ENCODE measurements around the gene COPS7B.

The COPS7B gene

DNA sequence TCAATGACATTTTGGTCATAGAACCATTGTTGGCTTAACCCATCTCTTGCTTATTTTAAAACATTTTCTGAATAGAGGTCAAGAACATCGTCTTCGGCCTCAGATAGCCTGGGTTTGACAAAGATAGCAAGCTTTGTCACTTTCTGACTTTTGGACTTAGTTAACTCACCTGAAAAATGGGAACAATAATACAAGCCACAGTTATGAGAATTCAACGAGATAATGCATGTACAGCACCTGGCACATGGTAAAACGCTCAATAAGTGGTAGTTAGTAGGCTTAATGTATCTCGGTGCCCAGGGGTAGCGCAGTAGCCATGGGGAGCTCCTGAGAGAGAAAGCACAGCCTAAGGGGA lies 446 bp upstream of the COPS7B start:
- no peak for DNase-seq (ENCODE audit: low read depth in 2 of 2)

DNA sequence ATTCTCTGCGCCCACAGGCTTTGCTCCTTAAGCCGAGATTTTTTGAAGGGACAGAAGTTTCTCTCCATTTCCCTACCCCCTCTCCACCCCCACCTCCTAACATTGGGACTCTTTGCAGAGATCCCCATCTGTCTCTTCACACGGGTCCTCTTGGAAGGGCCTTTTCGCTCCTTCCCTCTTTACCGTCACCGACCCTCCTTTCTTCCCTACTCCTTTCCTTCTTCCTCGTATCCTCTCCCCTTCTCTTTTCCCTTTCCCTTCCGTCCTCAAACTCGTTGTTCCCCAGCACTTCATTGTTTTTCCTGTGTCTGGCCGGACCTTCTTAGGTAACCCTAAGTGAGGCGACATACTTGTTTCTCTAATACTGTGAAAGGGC lies 660 bp downstream of the COPS7B start:
- no peak for DNase-seq (ENCODE audit: low read depth in 2 of 2)

DNA sequence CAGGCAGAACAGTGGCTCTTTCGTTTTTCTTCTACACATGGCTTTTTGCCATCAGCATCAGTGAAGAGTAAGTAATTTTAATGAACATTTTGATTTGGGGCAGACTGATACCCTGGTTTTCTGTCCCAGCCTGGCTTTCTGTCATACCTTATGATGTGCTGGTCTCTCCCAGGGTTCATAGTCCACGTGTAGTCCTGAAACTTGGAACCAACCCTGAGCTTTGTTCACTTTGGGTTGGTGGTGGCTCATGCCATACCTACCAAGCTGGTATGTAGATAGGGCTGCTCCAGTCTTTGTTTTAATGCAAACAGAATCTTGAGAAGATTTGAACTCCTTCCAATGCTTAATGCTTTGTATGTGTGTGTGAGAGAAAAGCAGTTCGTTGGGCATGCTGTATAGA lies 4.9 kb downstream of the COPS7B start:
- no peak for DNase-seq (ENCODE audit: low read depth in 2 of 2)

DNA sequence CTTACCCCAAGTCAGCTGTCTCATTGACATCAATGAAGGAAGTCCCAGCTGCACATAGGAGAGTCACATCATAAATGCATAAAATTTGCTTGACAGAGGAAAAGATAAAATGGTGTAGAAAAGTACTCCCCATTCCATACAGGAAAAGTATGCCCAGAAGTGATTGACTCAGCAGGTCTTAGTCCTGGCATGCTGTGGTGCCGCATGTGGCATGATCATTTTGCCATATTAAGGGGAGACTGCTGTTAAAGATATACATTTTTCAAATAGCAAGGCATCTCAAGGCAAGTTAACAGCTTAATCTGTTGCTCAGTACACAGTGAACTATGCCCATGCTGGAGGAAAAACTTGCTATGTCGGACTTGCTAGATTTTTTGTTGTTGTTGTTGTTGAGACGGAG lies 8.1 kb downstream of the COPS7B start:
- no peak for DNase-seq (ENCODE audit: low read depth in 2 of 2)

DNA sequence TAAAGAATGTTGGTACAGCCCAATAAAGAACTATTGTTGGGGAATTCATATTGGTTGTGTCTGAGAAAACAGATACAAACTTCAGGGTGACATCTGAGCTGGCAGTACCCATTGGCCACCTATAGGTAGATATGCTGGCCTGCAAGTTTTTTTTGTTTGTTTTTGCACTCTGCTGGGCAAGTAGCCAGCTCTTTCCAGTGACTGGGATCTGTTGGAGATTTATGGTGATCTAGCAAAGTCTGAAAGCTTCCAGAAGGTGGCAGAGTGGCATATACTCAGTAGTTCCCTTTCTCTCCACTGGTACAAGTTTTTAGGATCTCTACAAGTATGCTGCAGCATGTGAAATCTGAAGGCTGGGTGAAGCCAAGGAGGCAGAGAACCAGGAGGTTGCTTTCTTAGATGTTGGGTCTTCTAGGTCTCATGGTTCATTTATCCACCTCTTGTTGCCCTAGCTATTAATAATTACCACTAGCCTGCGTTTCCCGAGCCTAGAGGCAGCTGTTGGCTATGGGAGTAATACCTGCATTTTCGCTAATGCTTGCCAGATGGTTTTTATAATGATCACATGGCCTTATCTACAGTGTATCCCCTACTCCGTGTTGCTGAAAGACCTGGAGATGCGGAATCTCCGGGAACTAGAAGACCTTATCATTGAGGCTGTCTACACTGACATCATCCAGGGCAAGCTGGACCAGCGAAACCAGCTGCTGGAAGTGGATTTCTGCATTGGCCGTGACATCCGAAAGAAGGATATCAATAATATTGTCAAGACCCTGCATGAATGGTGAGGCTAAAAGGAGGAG lies 9.5 kb downstream of the COPS7B start:
- DNase-seq (ENCODE audit: low read depth in 2 of 2) = no peak

DNA sequence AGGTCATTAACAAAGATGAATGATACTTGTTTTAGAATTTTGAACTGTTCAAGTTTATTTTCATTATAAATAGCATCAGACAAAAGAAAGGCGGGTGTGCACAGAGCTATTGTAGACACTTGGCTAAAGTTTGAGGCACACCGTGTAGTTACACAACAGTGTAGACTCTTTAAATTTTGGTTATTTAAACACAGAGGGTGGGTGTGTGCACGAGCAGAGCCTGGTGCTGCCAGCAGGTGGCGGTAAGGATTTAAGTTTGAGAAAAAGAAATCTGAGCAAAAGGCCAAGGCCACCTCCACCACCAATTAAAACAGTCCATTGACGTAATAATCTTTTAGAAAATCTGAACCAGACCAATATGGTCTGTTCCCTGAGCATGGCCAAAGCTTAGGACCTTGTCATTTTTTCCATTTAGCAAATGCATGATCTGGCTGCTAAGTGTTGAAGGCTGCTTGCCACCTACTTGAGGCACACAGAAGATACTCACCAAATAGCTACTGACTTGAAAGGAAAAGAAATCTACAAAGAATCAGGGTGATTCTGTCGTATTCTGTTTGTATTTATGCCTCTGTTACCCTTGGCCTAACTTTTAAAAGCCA lies 14.3 kb downstream of the COPS7B start:
- DNase-seq (ENCODE audit: low read depth in 2 of 2) = peak; percentile 26 to 46

DNA sequence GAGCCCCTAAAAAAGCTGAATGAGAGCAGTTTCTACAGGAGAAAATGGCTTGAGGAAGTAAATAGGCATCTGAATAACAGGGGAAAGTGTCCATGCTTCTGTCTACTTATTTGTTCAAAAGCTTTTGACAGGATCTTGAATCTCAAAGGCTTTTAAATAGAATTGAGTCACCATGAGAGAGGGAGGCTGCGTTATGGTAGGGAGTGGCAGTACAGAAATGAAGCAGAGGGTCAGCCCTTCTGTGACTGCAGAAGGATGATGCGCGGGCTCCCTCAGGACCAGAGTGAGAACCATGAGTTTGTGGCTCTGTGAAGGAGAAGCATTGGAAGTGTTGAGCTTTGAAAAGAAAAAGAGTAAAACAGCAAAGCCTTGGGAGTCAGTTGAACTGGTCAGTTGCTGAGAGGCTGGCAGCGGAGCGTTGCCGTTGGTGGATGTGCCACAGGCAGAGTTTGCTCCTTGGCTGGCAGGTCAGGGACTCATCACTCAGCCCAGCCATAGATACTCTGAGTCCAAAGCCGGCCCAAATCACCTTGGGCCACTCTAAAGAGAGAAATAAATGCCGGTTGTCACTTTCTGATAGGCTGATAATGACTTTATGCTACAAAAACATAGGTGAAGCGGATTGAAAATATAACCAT lies 17.4 kb downstream of the COPS7B start:
- DNase-seq (ENCODE audit: low read depth in 2 of 2) = no peak

DNA sequence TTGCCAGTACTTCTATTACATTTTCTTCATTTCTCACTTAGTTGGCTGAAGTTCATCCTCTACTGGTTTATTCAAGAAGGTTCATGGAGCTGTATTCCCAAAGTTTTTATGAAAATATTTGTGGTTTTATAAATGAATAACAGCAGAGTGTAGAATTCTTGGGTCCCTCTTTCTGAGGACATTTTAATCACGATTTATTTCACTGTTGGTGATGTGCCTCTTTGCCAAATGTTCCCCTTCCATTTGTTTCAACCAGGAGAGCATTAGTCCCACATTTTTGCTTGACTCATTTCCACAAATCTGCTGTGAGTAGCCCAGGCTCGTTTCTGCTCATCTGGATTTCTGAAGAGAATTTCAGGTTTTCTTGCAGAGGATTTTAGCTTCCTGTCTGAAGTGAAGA lies 20.8 kb downstream of the COPS7B start:
- DNase-seq (ENCODE audit: low read depth in 2 of 2) = no peak

DNA sequence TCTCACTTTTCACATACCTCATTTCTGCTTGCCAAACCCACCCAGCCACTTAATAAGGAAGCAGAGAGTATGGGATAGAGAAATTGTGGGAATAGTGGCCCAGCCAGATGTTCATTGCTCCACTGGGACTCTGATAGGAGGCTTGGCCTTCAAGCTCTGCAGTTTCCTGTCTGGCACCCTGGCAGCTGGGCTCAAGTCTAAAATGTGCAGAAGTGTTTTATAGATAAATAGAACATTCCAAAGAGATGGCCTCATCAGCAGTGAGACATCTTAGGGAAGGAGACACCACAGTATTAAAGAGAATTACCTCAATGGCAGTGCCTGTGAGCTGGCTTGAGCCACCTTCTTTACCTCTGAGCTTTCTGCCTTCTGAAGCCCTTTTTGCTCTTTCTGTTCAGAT lies 24.7 kb downstream of the COPS7B start:
- no peak for DNase-seq (ENCODE audit: low read depth in 2 of 2)

DNA sequence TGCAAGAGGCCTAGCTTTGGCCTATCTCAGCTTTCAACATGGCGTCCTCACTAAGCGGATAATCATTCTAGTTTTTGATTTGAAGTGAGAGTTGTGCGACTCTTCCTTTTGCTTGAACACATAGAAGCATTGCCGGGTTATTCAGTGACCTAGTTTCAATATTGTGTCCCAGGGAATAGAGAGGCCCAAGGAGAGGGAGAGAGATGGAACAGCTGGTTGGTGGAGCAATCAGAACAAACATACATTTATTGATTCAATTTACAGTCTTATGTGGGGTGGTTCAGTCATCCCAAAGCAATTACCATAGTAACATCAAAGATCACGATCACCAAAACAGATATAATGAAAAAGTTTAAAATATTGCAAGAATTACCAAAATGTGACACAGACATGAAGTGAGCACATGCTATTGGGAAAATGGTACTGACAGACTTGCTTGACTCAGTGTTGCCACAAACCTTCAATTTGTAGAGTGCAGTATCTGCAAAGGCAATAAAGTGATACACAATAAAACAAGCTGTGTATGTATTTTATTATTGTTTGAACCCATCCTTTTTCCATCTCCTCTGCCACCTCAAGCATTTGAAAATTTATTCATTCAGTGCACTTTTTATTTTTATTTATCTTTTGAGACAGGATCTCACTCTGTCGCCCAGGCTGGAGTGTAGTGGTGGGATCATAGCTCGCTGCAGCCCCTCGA lies 30.2 kb downstream of the COPS7B start:
- DNase-seq (ENCODE audit: low read depth in 2 of 2) = no peak

DNA sequence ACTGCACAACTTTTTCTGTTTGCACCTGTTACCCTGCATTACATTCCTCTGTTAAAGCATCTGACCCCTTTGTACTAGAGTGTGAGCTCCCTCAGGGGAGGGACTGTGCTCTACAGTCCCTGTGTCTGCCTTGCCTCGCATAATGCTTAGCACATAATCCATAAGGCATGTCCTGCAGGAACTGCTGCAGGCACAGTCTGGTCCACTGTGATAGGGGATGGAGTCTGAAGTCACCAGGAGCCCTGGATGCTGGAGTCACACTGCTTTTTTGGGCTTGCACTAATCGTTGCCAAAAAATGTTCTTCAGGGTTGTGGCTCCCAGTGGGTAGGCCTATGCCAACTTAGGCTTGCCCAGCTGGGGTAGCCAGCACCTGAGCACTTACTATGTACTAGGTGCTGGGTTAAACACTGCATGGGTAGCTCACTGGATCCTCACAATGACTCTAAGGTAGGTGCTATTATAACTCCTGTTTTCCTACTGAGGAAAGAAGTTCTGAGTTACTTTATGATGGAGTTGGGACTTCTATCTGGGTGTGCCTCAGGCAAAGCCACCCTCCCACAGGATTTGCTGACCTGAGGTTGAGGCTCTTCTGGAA lies 33.3 kb downstream of the COPS7B start:
- DNase-seq (ENCODE audit: low read depth in 2 of 2) = no peak

DNA sequence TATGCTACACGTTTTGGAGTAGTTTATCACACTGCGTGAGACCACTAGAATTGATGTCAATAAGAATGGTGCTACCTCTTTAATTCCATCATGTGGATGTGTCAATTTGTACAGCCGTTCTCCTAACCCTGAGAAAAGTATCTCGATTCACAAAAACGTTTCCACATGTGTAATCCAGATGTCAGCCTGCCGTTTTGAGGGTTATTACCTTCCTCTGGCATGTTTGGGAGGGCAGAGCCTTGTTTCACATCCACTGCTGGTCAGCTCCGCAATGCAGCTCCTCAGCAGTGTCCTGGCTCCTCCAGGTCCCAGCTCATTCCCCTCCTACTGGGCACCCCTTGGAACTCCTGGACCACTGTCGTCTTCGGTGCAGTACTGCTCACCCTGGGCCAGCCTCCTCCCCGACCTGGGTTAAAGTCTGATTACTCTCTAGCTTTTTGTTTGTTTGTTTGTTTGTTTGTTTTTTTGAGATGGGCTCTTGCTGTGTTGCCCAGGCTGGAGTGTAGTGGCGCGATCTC lies 34.6 kb downstream of the COPS7B start:
- no peak for DNase-seq (ENCODE audit: low read depth in 2 of 2)

DNA sequence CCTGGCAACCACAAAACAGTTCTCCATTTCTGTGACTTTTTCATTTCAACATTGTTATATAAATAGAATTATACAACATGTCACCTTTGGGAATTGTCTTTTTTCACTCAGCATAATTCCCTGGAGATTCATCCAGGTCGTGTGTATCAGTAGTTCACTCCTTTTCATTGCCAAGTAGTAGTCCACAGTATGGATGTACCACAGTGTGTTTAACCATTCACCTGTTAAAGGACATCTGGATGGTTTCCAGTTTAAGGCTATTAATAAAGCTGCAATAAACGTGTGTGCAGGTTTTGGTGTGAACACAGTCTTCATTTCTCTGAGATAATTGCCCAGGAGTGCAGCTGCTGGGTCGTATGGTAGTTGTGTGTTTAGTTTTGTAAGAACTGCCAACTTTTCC lies 35.7 kb downstream of the COPS7B start:
- DNase-seq (ENCODE audit: low read depth in 2 of 2) = no peak

DNA sequence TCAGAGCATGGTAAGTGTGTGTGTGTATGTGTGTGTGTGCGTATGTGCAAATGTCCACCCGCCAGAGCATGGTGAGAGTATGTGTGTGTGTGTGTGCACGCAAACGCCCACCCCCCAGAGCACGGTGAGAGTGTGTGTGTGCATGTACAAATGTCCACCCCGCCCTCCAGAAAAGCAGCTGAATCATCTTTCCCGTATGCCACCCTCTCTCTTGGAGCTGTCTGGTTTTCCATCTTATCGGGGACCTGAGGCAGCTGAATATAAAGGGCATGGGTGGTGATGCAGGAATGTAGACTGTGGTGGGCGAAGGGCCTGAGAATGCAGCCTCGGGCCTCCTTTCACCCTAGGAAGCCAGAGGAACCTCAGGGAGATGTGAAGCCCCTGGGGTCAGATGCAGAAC lies 66.9 kb downstream of the COPS7B start:
- no peak for DNase-seq (ENCODE audit: low read depth in 2 of 2)

DNA sequence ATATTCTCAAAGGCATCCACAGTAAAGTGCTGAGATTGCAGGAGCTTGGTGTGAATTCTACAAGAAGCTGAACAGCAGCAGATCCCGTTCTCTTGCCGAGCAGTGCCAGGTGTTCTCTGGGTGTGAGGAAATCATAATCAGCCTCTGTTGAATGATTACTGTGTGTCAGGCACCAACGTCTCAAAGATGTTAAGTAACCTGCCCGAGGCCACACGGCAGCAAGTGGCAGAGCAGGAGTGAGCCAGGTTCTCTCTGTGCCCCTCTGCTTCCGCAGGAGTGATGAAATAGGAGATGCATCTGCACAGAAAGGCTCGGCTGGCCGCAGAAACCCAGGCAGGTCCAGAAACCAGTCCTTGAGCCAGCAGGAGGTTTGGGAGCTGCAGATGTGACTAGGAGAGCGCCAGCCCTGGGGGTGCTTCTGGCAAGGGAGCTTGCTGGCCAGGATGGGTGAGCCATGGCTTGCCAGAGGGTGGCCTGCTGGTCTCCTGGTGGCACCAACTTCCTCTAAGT lies 68.4 kb downstream of the COPS7B start:
- DNase-seq (ENCODE audit: low read depth in 2 of 2) = no peak

DNA sequence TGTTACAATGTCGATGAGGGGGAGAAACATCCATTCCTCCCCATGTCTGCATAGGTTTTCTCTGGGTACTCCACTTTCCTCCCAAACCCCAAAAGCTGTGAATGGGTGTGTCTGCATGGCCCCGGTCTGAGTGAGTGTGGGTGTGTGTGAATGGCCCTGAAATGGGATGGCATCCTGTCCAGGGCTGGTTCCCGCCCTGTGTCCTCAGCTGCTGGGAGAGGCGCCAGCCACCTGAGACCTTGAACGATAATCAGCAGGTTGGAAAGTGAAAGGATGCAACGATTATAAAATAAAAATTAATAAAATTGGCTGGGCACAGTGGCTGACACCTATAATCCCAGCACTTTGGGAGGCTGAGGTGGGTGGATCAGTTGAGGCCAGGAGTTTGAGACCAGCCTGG lies 70.7 kb downstream of the COPS7B start:
- no peak for DNase-seq (ENCODE audit: low read depth in 2 of 2)
